Activated effector memory CD4-positive, alpha-beta T cell treated with anti-CD3 and anti-CD28 coated beads, Interleukin-2, amount 50 U/mL, for 16 hours (primary cell): ENCODE data around the gene DCST1.

Experiments used
- DNase-seq: peaks from one replicate; pipeline ENCODE4 v3.0.0-alpha.2; 2020

Gene DCST1

DNA sequence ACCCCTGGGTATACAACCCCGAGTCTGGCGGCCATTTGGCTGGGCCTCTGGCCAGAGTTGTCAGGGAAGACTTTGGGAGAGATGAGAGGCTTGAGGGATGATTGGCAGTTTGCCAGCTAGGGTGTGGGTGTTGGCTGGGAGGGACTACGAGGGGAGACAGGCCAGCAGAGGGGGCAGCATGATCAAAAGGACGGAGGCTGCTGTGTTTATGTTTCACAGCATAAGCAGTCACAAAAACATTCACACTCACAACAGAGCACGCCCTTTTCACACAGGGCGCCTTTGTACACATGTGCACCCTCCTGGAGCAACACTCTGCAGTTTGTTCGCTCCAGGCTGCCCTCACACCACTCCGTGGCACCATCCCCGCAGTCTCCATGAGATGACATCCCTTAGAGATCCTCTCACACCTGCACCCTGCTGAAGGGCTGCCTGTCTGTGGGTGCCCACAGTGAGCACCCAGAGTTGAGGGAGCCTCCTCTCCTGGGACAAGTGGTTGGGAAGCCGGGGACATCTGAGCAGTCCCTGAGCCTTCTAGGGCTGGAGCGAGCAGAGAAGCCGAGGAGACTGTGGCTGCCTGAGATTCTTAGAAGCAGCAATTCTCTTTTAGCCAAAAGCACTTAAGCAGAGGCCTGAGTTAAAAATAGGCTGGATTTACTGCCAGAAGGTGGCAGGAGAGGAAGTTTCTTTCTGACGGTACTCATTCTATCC lies 60.4 kb downstream of the DCST1 start:
- DNase-seq = no peak

DNA sequence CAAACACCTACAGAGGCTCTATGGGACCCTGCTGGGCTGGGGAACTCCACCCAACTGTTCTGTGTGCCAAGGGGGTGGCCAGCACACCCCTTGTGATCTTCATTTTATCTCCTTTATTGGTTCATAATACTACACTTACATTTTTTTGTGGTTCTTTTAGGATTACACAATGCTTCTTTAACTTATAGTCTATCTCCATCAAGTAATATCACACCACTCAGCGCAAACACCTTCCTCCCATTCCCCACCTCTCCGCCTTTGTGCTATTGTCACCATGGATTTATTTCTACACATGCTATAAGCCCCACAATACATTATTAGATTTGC lies 61.0 kb downstream of the DCST1 start:
- no peak for DNase-seq

DNA sequence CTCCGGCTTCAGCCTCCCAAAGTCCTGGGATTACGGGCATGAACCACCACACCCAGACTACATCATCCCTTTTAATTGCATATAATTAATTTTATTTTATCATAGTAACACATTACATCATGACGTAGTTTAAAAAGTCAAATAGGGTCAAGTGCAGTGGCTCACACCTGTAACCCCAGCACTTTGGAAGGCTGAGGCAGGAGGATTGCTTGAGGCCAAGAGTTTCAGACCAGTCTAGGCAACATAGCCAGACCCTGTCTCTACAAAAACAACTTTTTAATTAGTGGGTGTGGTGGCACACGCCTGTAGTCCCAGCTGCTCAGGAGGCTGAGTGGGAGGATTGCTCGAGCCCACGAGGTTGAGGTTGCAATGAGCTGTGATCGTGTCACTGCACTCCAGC lies 65.7 kb downstream of the DCST1 start:
- DNase-seq = no peak
